Neural progenitor cell (in vitro differentiated cells): ENCODE data around the gene TECTA.

Source experiments
- EZH2 ChIP-seq: fragments of 200-600 bp; sonication (generic); IDR thresholded peaks from 2 replicates; pipeline ENCODE4 v1.6.1; 2017; ENCODE audit warnings: antibody characterized with exemption, mild to moderate bottlenecking, moderate library complexity
- TF ChIP-seq, protein P1 (sequence below): fragments of 200-600 bp; sonication (generic); IDR thresholded peaks from 2 replicates; pipeline ENCODE4 v1.5.1; 2017; ENCODE audit warnings: antibody characterized with exemption, mild to moderate bottlenecking

DNA sequence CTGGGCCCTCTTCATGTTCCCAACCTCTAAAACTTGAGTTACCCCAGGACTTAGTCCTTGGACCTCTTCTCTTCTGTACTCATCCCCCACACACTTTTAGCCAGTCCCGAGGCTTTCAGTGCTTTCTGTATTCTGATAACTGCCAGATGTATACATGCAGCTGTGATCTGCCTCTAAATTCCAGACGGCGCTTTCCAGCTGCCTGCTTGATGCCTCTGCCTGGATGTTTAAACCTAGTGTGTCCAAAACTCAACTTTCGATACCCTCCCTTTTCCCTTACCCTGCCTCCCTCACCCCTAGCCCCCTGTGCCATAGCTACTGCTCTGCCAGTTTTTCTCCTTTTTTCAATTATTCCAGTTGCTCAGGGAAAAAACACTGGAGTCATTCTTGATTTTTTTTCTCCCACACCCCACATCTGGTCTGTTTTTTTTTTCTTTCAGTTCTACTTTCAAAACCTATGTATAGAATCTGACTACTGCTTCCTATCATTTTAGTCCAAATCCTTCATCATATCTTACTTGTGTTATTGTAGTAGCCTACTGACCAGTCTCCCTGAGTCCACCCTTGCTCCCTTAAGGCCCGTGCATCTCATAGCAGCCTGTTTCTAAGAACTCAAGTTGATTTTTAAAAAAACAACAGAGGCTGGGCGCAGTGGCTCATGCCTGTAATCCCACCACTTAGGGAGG is 32.9 kb upstream of the TECTA start:
- TF ChIP-seq, protein P1, sequence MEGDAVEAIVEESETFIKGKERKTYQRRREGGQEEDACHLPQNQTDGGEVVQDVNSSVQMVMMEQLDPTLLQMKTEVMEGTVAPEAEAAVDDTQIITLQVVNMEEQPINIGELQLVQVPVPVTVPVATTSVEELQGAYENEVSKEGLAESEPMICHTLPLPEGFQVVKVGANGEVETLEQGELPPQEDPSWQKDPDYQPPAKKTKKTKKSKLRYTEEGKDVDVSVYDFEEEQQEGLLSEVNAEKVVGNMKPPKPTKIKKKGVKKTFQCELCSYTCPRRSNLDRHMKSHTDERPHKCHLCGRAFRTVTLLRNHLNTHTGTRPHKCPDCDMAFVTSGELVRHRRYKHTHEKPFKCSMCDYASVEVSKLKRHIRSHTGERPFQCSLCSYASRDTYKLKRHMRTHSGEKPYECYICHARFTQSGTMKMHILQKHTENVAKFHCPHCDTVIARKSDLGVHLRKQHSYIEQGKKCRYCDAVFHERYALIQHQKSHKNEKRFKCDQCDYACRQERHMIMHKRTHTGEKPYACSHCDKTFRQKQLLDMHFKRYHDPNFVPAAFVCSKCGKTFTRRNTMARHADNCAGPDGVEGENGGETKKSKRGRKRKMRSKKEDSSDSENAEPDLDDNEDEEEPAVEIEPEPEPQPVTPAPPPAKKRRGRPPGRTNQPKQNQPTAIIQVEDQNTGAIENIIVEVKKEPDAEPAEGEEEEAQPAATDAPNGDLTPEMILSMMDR, result no peak
- no peak for TF ChIP-seq EZH2
